Measurements from ENCODE around the gene MNAT1.

DNA sequence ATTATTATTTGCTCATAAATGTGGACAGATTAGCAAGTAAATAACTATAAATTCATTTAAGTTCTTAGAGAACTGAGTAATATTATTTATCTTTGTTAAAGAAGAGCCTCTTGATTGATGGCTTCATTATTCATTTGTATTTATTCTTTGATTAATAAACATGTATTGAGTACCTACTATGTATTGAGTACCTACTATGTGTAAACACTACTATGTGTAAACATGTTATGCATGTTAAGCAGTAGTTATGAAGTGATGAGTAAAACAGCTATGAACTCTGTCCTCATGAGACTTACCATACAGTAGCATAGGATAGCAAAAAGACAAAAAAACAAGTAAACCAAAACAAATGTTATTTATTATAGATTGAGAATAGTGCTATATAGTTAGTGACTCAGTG lies 61.9 kb downstream of the MNAT1 start:
- TF ChIP-seq, protein P1, sequence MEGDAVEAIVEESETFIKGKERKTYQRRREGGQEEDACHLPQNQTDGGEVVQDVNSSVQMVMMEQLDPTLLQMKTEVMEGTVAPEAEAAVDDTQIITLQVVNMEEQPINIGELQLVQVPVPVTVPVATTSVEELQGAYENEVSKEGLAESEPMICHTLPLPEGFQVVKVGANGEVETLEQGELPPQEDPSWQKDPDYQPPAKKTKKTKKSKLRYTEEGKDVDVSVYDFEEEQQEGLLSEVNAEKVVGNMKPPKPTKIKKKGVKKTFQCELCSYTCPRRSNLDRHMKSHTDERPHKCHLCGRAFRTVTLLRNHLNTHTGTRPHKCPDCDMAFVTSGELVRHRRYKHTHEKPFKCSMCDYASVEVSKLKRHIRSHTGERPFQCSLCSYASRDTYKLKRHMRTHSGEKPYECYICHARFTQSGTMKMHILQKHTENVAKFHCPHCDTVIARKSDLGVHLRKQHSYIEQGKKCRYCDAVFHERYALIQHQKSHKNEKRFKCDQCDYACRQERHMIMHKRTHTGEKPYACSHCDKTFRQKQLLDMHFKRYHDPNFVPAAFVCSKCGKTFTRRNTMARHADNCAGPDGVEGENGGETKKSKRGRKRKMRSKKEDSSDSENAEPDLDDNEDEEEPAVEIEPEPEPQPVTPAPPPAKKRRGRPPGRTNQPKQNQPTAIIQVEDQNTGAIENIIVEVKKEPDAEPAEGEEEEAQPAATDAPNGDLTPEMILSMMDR (IDR thresholded peaks at IDR 0.05; ENCODE audit: poor library complexity), result no peak
- no peak for TF ChIP-seq EZH2phosphoT487 (IDR thresholded peaks at IDR 0.05; ENCODE audit: low read depth, severe bottlenecking, unreplicated experiment)
- TF ChIP-seq EZH2 (IDR thresholded peaks at IDR 0.05; ENCODE audit: borderline replicate concordance), result no peak

All from hepatocyte (in vitro differentiated cells).